BLaER1 (cell line): ENCODE data around the gene CFAP91.

ENCODE experiments used
- H3K27ac ChIP-seq: shearing (Covaris generic); formaldehyde crosslinking; 2 replicates; pipeline ENCODE4 v1.8.1; 2022
- H3K27me3 ChIP-seq: shearing (Covaris generic); formaldehyde crosslinking; 2 replicates; pipeline ENCODE4 v1.8.1; 2022
- H3K36me3 ChIP-seq: shearing (Covaris generic); formaldehyde crosslinking; 2 replicates; pipeline ENCODE4 v1.8.1; 2022
- H3K4me1 ChIP-seq: shearing (Covaris generic); formaldehyde crosslinking; 2 replicates; pipeline ENCODE4 v1.8.1; 2022
- H3K4me2 ChIP-seq: shearing (Covaris generic); formaldehyde crosslinking; 2 replicates; pipeline ENCODE4 v1.8.1; 2022
- H3K4me3 ChIP-seq: shearing (Covaris generic); formaldehyde crosslinking; 2 replicates; pipeline ENCODE4 v1.8.1; 2022
- H3K9ac ChIP-seq: shearing (Covaris generic); formaldehyde crosslinking; 2 replicates; pipeline ENCODE4 v1.8.1; 2022
- H3K9me3 ChIP-seq: shearing (Covaris generic); formaldehyde crosslinking; 2 replicates; pipeline ENCODE4 v1.8.1; 2022
- H4K20me1 ChIP-seq: shearing (Covaris generic); formaldehyde crosslinking; 2 replicates; pipeline ENCODE4 v1.8.1; 2022
- Cebpa-rat ChIP-seq: shearing (Covaris generic); IDR thresholded peaks from 2 replicates; pipeline ENCODE4 v1.8.1; 2022

CFAP91 gene

GRCh38 chr3:119702530-119703527 lies at the start of gene CFAP91:
Gene CFAP91, plus strand, starts transcription at chr3:119703022. Its CDS starts 77 bp downstream, at chr3:119703099.
- H3K9ac ChIP-seq: no peak within 1 kb of the TSS

DNA sequence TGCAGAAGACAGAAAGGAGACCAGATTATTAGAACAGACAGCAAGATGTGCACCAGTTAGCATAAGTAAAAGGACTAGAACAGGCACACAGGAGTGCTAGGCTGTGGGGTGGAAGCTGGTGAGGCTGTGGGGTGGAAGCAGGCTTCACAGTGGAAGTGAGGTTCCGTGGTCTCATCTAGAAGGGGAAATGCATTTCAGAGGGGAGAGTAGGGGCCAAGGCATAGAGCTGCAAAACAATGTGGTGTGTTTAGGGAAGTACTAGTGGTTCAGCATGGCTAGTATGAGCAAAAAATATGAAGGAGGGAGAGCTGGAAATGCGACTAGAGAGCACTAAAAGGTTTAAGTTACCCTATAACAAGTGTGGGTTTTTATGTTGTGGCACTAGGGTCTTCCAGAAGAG lies 48.9 kb upstream of the CFAP91 start:
- Histone ChIP-seq H3K9me3 (no peaks in the 10 kb centered on the region), H3K4me2 (no peak overlapping the region), H3K4me1 (peaks cover 7% of the 10 kb centered on the region; the same call in 1 of the 2 replicates), H3K9ac (no peak overlapping the region), H3K27ac (no peak overlapping the region), H3K36me3 (no peaks in the 10 kb centered on the region), H3K27me3 (no peaks in the 10 kb centered on the region), H4K20me1 (no peaks in the 10 kb centered on the region), H3K4me3 (no peak overlapping the region)
- no peak for TF ChIP-seq Cebpa-rat

More at GRCh38 chr3:119702530-119703527, at the start of gene CFAP91:
- Histone ChIP-seq H3K9me3 (peaks cover 21% of the 10 kb centered on the region), H3K36me3 (no peaks in the 10 kb centered on the region), H3K4me2 (no peak within 1 kb of the TSS), H3K4me1 (no peaks in the 10 kb centered on the region), H3K4me3 (no peak within 1 kb of the TSS), H3K27ac (no peak within 1 kb of the TSS), H4K20me1 (no peaks in the 10 kb centered on the region), H3K27me3 (no peaks in the 10 kb centered on the region)
- no peak for TF ChIP-seq Cebpa-rat

- no peak for TF ChIP-seq Cebpa-rat
Measured at GRCh38 chr3:119657887-119658702, 44.7 kb upstream of the CFAP91 start.

GRCh38 chr3:119658994-119659393 lies 43.8 kb upstream of the CFAP91 start:
- TF ChIP-seq Cebpa-rat: no peak
- H3K9ac ChIP-seq: no peak overlapping the region

More at GRCh38 chr3:119657887-119658702, 44.7 kb upstream of the CFAP91 start:
- no peak overlapping the region for H3K27ac ChIP-seq
- H3K4me1 ChIP-seq: peaks cover 7% of the 10 kb centered on the region; the same call in 1 of the 2 replicates
- no peak overlapping the region for H3K4me2 ChIP-seq
- no peaks in the 10 kb centered on the region for H3K36me3 ChIP-seq
- no peaks in the 10 kb centered on the region for H3K27me3 ChIP-seq
- H3K9ac ChIP-seq: no peak overlapping the region
- H4K20me1 ChIP-seq: no peaks in the 10 kb centered on the region
- no peak overlapping the region for H3K4me3 ChIP-seq
- no peaks in the 10 kb centered on the region for H3K9me3 ChIP-seq

GRCh38 chr3:119659606-119660291 lies 43.1 kb upstream of the CFAP91 start:
- H3K9ac ChIP-seq: no peak overlapping the region
- H3K9me3 ChIP-seq: no peaks in the 10 kb centered on the region
- no peaks in the 10 kb centered on the region for H3K36me3 ChIP-seq
- peaks cover 7% of the 10 kb centered on the region; the same call in 1 of the 2 replicates for H3K4me1 ChIP-seq
- H3K27ac ChIP-seq: no peak overlapping the region
- no peaks in the 10 kb centered on the region for H4K20me1 ChIP-seq
- no peak overlapping the region for H3K4me2 ChIP-seq
- H3K4me3 ChIP-seq: no peak overlapping the region
- TF ChIP-seq Cebpa-rat: no peak
- H3K27me3 ChIP-seq: no peaks in the 10 kb centered on the region

More at GRCh38 chr3:119658994-119659393, 43.8 kb upstream of the CFAP91 start:
- H3K27me3 ChIP-seq: no peaks in the 10 kb centered on the region
- H3K4me2 ChIP-seq: no peak overlapping the region
- no peak overlapping the region for H3K4me3 ChIP-seq
- H3K36me3 ChIP-seq: no peaks in the 10 kb centered on the region
- H3K9me3 ChIP-seq: no peaks in the 10 kb centered on the region
- H3K27ac ChIP-seq: no peak overlapping the region
- no peaks in the 10 kb centered on the region for H4K20me1 ChIP-seq
- H3K4me1 ChIP-seq: peaks cover 7% of the 10 kb centered on the region; the same call in 1 of the 2 replicates

- Histone ChIP-seq H3K27ac (no peak within 1 kb of the TSS), H3K4me3 (no peak within 1 kb of the TSS)
Measured at GRCh38 chr3:119660474-119661440, 42.1 kb upstream of the CFAP91 start, which contains the start of gene POPDC2. Gene POPDC2, minus strand, starts transcription at chr3:119660589. Its CDS starts 166 bp downstream, at chr3:119660423.

DNA sequence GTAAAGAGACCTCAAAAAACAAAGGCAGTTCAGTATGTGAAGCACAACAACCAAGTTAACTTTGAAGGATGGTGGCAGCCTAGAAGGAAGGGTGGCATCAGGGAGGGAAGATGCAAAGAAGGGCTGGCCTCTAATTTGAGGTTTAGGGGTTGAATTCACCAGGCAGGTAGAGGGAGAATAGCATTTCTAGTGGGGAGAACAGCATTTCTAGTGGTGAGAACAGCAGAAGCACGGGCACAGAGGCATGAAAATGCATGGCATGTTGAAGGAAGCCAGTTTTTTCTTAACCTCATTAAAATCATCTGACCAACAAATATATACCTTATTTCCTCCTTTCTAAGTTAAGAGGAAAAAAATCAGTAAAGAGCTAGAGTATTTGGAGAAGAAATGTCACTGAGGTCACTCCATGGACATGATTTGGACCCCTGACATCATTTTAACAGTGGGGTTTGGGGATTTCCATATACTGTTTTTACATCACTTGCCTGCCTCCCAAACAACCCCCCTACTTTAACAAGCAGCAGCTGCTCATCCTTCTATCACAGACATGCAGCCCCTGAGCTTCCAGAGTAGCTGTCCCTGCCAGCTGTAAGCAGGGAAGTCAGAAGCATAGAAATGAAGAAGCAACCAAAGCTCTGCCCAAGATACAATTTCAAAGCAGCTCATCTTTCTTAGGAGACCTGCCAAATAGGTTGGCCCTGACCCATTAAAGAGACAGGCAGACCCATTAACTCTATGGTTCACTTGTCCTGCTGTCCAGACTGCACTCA lies 40.0 kb upstream of the CFAP91 start:
- no peak overlapping the region for H3K9ac ChIP-seq

More at GRCh38 chr3:119660474-119661440, 42.1 kb upstream of the CFAP91 start, which contains the start of gene POPDC2:
- no peak for TF ChIP-seq Cebpa-rat
- Histone ChIP-seq H3K9ac (no peak within 1 kb of the TSS), H3K27me3 (no peaks in the 10 kb centered on the region), H3K4me2 (no peak within 1 kb of the TSS), H3K9me3 (no peaks in the 10 kb centered on the region), H3K4me1 (peaks cover 7% of the 10 kb centered on the region; the same call in 1 of the 2 replicates), H3K36me3 (no peaks in the 10 kb centered on the region), H4K20me1 (no peaks in the 10 kb centered on the region)

DNA sequence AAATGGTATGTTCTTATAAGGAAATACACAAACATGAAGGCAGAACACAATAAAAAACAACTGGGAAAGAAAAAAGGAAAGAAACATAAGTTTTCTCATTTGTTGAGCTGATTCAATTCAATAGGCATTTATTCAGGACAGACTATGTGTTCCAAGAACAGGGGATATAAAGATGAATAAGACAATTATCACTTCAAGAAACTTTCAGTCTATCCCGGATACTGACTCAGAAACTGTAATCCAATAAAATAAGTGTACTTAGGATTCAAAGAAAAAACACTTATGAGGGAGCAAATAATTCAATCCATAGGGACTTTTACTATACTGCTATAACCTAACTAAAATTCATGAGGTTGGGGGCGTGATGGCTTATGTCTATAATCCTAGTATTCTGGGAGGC lies 38.9 kb upstream of the CFAP91 start:
- Histone ChIP-seq H3K4me2 (no peak overlapping the region), H3K9me3 (no peaks in the 10 kb centered on the region), H3K36me3 (peaks cover 12% of the 10 kb centered on the region; the same call in 1 of the 2 replicates), H3K4me1 (no peaks in the 10 kb centered on the region), H3K27me3 (no peaks in the 10 kb centered on the region), H3K9ac (no peak overlapping the region), H4K20me1 (no peaks in the 10 kb centered on the region), H3K4me3 (no peak overlapping the region), H3K27ac (no peak overlapping the region)
- TF ChIP-seq Cebpa-rat: no peak

More for the DNA sequence above, 40.0 kb upstream of the CFAP91 start:
- no peak overlapping the region for H3K4me2 ChIP-seq
- H3K27me3 ChIP-seq: no peaks in the 10 kb centered on the region
- peaks cover 6% of the 10 kb centered on the region; the same call in 1 of the 2 replicates for H3K36me3 ChIP-seq
- H3K4me3 ChIP-seq: no peak overlapping the region
- no peaks in the 10 kb centered on the region for H3K9me3 ChIP-seq
- TF ChIP-seq Cebpa-rat: no peak
- H4K20me1 ChIP-seq: no peaks in the 10 kb centered on the region
- H3K27ac ChIP-seq: no peak overlapping the region
- H3K4me1 ChIP-seq: peaks cover 4% of the 10 kb centered on the region; the same call in 1 of the 2 replicates
